Measurements from ENCODE around the gene CHPF2. TPM values are rescaled to one million over a fixed set of nuclear protein-coding genes. Genes with fewer than 3 reads are reported as not detected.

The CHPF2 gene
- total RNA-seq, 4 donors from 2014 or later = 14.2 to 28.3 (median 24.3) TPM

GRCh38 chr7:151245360-151246101 lies 13.2 kb downstream of the CHPF2 start:
- TF ChIP-seq CTCF (IDR thresholded peaks at IDR 0.05; ENCODE audit: low read depth) = no peak

- no peak for TF ChIP-seq CTCF (IDR thresholded peaks at IDR 0.05; ENCODE audit: low read depth)
Measured at GRCh38 chr7:151246102-151246850, 14.0 kb downstream of the CHPF2 start.

- no peak for TF ChIP-seq CTCF (IDR thresholded peaks at IDR 0.05; ENCODE audit: low read depth)
Measured at GRCh38 chr7:151246851-151247580, 14.7 kb downstream of the CHPF2 start.

- no peak for TF ChIP-seq CTCF (IDR thresholded peaks at IDR 0.05; ENCODE audit: low read depth)
Measured at GRCh38 chr7:151247611-151248345, 15.5 kb downstream of the CHPF2 start.

GRCh38 chr7:151248346-151249033 lies 16.2 kb downstream of the CHPF2 start, which contains the start of gene SMARCD3:
Gene SMARCD3 (minus strand): TSS chr7:151248694. CDS start chr7:151248562, 132 bp downstream.
- no peak for TF ChIP-seq CTCF (IDR thresholded peaks at IDR 0.05; ENCODE audit: low read depth)

- TF ChIP-seq CTCF (IDR thresholded peaks at IDR 0.05; ENCODE audit: low read depth) = no peak
Measured at GRCh38 chr7:151249034-151249731, 16.9 kb downstream of the CHPF2 start.
